NOMO-1 treated with dmso at 0.1 percent for 144 hours (cell line): ENCODE data around the gene EXD3.
A peak's percentile ranks its signal among the peaks of the same experiment; 100 is the strongest.
"Not testable (repeated sequence)": the region's sequence is repeated elsewhere in the genome, so short reads cannot be mapped to it uniquely, and the experiment has no call there.

ENCODE experiments used
- DNase-seq: peaks from one replicate; lab custom pipeline; 2025; ENCODE audit not compliant: unreplicated experiment; lab: John Stamatoyannopoulos, UW

EXD3 gene

DNA sequence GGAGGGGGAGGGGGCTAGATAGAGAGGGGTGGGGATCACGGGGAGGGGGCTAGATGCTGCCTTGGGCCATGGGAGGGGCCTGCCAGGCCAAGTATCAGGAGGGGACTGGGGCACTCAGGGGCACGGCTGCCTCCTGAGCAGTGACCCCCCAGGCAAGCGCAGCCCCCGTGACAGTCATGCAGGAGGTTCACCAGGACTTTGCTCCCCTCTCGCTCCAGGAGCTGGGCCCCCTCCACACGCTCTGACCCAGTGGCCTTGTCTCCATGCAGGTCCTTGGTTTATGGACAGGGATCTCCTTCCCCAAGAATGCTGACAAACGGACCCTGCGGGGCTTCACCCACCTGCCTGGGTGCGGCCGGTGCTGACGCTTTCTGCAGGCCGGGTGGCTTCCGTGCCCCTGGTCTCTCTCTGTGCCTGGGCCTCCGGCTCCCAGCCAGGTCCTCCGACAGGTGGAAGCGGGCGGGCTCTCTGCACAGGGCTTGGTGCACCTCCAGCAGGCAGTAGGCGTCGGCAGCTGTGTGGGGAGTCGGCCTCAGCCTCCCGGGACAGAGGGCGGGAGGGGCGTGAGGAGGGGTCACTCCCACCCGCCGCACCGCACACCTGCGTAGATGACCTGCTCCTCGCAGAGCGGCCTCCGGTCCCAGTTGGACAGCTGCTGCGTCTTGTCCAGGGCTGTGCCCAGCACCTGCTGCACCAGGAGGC is 74.0 kb downstream of the EXD3 start:
- DNase-seq, result no peak

DNA sequence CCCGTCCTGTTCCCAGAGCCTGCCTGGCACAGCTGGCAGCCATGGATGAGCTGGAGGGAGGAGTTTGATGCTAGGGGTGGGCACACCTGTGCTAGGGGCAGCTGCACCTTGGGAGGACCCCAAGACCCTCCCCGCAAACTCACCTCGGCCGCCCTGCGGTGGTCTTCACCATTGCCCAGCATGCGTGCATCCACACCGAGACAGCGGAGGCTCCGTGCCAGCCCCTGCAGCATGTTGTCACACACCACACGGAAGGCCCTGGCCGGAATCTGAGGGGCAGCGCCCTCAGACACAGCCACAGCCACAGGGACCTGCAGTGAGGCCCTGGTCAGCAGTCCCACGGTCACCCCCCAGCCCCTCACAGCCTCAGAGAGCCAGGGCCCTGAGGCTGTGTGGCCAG is 75.0 kb downstream of the EXD3 start:
- DNase-seq, result no peak

DNA sequence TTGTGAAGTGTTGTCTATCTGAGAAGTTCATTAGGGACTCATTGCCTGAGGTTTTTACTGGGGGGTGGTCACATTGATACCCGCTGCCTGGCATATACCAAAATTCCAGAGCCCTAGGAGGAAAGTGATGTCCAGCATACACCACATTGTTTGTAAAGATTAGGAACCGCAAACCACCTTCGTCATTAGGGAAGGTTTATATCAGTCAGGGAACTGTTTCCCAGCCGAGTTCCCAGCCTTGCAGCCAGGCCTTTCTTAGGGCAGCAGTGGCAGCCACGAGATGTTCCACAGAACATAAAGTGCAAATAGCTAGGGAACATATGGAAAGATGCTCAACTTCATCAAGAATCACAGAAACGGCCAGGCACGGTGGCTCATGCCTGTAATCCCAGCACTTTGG is 80.5 kb downstream of the EXD3 start:
- no peak for DNase-seq

DNA sequence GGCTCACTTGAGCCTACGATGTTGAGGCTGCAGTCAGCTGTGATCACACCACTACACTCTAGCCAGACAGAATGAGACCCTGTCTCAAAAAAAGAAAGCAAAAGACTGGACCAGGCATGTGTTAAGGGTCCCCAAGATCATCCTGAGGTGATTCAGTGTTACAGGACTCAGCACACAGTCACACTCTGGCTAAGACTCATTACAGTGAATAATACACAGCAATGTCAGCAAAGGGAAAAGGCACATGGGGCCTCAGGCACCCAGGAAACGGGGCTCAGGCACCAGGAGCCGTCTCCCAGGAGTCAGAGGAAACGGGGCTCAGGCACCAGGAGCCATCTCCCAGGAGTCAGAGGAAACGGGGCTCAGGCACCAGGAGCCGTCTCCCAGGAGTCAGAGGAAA is 81.7 kb downstream of the EXD3 start:
- no peak for DNase-seq

DNA sequence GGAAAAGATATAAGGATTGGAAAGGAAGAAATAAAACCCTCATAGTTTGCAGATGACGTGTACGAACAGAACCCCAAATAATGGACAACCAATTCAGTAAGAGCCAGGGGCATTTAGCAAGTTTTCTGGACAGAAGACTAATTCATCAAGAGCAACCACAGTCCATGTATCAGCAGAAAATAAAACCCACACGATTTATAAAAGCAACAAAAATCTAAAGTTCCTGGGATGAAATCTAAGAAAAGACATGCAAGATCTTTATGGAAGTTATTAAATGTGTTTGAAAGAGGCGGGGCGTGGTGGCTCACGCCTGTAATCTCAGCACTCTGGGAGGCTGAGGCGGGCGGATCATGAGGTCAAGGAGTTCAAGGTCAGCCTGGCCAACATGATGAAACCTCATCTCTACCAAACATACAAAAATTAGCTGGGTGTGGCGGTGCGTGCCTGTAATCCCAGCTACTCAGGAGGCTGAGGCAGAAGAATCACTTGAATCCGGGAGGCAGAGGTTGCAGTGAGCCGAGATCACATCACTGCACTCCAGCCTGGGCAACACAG is 83.0 kb downstream of the EXD3 start:
- not testable (repeated sequence) for DNase-seq

DNA sequence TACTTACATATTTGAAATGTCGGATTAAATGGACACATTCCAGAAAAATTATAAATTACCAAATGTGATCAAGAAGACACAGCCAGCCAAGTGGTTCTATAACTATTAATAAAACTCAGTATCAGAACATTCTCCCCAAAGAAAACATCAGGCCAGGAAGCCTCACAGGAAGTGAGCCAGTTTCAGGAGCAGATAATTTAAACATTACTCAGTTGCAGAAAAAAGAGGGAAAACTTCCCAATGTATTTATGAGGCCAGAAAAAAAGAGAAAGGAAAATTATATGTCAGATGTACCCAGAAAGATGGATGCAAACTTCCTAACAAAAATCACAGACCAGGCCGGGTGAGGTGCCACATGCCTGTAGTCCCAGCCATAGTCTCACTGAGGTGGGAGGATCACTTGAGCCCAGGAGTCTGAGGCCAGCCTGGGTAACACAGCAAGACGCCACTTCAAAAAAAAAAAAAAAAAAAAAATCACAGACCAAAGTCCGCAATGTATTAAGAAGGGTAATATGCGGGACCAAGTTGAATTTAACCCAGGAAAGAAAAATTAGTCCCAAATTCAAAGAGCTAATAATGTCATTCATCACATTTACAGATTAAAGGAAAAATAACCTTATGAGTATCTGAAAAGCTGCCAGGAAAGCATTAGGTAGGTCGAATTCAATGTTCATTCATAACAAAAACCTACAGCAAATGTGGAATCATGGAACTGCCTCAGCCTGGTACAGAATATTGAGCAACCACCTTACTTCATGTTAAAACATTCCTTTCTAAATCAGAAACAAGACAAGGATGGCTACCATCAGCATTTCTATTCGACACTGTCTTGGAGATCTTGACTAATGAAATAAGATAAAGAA is 83.7 kb downstream of the EXD3 start:
- DNase-seq, result no peak

DNA sequence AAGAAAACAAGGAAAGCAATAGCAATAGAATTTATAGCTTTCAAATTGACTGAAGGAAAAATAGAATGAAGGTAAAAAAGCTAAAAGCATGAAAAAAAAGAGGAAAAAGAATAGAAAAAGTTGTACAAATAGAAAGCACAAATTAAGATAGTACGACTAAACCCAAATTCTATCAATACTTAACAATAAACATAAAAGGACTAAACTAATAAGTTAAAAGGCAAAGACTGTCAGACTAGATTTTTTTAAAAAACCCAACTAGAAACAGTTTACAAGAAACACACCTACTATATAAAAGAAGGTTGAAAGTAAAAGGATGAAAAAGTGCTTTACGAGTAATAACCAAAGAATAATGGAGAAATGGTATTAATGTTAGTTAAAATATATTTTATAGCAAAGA is 86.2 kb downstream of the EXD3 start:
- DNase-seq, result no peak

DNA sequence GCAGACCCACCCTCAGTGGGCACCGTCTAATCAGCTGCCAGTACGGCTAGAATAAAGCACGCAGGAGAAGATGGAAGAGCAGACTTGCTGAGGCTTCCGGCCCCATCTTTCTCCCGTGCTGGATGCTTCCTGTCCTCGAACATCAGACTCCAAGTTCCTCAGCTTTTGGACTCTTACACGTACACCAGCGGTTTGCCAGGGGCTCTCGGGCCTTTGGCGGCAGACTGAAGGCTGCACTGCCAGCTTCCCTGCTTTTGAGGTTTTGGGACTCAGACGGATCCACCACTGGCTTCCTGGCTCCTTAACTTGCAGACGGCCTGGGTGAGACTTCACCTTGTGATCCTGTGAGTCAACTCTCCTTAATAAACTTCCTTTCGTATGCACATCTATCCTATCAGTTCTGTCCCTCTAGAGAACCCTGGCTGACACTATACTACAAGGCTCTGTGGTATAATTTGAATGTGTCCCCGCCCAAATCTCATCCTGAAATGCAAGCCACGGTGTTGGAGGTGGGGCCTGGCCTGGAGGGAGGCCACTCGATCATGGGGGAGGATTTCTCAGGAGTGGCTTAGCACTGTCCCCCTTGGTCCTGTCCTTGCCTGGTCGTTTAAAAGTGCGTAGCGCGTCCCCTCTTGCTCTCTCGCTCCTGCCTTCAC is 89.8 kb downstream of the EXD3 start:
- DNase-seq, result no peak

DNA sequence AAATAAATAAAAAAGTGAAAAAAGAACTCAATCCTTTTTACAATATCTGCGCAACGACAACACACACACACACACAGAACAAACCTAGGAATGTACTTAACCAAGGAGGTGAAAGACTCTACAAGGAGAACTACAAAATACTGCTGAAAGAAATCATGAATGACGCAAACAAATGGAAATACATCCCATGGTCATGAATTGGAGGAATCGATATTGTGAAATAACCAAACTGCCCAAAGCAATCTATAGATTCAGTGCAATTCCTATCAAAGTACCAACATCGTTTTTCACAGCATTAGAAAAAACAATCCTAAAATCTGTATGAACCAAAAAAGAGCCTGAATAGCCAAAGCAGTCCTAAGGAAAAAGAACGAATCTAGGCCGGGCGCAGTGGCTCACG is 91.0 kb downstream of the EXD3 start:
- no peak for DNase-seq

DNA sequence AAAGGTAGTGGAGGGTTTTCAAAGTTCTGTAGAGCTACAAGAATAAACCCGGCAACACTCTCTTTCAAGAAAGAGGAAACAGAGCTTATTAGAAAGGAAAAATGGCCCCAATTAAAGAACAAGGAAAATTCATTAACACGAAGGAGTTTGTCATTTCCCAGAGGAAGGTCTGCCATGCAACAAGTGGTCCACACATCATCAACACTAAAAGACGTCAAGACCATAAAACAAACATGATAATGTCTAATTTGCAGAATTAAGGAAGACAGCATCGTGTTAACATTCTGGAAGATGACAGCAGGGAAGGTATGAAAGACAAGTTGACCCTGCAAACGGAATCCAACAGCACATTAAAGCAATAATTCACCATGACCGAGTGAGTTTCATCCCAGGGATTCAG is 92.3 kb downstream of the EXD3 start:
- no peak for DNase-seq

DNA sequence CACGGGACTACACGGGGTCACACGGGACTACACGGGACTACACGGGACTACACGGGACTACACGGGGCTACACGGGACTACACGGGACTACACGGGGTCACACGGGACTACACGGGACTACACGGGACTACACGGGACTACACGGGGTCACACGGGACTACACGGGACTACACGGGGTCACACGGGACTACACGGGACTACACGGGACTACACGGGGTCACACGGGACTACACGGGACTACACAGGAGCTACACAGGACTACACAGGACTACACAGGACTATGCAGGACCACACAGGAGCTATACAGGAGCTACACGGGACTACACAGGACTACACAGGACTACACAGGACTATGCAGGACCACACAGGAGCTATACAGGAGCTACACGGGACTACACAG is 93.4 kb downstream of the EXD3 start:
- not testable (repeated sequence) for DNase-seq

DNA sequence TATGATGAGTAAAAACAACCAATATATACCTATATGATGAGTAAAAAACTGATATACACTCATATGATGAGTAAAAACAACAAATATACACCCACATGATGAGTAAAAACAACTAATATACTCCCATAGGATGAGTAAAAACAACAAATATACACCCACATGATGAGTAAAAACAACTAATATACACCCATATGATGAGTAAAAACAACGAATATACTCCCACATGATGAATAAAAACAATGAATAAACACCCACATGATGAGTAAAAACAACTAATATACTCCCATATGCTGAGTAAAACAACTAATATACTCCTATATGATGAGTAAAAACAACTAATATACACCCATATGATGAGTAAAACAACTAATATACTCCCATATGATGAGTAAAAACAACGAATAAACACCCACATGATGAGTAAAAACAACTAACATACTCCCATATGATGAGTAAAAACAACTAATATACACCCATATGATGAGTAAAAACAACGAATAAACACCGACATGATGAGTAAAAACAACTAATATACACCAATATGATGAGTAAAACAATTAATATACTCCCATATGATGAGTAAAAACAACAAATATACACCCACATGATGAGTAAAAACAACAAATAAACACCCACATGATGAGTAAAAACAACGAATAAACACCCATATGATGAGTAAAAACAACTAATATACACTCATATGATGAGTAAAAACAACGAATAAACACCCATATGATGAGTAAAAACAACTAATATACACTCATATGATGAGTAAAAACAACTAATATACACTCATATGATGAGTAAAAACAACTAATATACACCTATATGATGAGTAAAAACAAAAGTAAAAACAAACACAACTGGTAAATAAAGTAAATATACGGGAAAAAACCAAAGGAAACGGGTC is 95.1 kb downstream of the EXD3 start:
- not testable (repeated sequence) for DNase-seq

DNA sequence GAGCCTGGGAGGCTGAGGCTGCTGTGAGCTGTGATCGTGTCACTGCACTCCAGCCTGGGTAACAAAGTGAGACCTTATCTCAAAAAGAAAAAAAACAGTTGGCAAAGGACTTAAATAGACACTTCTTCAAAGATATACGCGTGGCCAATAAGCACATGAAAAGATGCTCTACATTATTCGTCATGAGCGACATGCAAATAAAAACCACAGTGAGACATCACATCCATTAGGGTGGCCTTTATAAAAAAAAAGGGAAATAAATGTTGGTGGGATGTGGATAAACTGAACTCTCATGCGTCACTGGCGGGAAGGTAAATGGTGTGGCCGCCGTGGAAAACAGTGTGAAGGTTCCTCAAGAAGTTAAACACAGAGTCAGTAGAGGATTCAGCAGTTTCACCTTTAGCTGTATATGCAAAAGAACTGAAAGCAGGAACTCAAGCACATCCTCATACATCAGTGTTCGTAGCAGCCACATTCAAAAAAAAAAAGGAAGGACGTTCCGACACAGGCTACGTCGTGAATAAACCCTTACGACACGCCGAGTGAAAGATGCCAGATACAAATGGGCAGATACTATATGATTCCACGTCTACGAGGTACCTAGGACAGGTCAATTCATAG is 96.4 kb downstream of the EXD3 start:
- no peak for DNase-seq

DNA sequence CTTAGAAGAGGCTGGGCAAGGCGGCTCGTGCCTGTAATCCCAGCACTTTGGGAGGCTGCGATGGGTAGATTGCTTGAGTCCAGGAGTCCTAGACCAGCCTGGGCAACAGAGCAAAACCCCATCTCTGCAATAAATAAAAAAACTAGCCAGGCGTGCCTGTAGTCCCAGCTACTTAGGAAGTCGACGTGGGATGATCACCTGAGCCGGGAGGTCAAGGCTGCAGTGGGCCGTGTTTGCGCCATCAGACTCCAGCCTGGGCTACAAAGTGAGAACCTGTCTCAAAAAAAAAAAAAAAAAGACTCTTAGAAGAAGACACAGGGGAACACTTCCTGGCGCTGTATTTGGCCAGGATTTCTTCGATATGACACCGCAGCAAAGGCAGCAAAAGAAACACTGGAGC is 97.2 kb downstream of the EXD3 start:
- DNase-seq, result no peak

DNA sequence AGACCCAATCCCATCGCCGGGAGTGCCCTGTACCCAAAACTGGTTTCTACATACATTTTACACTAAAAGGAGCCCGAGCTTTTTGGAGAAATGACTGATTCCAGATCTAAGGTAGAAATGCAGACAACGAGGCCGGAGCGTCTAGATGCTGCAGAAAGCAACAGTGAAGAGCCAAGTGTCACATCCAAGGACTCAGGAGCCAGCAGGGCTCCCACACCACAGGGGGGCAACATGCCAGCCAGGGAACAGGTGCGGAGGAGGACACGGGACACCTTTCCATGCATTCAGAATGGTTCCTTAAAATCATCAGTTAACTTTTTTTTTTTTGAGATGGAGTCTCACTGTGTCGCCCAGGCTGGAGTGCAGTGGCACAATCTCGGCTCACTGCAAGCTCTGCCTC is 97.8 kb downstream of the EXD3 start:
- DNase-seq, result no peak

DNA sequence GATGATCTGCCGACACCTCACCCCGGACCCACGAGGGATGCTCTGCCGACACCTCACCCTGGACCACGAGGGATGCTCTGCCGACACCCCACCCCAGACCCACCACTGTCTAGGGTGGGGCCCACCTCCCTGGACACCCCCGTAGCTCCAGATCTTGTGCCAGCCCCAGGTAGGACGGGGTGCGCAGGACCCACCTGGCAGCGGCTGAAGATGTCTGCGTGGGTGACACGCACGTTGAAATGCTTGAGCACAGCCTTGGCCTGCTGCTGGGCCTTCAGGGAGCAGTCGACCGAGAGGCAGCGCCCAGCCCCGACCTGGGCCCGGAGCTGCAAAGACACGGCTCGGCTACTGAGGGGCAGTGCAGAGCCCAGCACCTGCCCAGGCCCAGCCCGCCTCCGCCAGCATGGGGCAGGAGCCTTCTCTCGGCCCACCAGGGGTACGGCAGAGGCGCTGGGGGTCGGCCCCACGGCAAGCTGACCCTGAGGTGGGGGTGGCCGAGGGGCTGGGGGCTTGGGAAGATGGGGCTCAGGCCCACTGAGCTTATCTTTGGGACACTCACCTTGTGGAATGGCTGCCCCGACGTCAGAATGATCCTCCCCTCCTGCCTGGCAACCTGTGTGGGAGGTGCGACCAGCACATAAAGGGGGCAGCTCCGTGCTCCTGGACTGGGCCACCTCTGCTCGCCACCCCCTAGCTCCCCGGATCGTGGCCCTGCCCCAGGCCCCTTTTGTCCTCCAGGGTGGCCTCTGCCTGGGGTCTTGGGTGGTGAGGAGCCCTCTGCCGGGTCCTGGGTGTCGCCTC is 99.2 kb downstream of the EXD3 start:
- no peak for DNase-seq

DNA sequence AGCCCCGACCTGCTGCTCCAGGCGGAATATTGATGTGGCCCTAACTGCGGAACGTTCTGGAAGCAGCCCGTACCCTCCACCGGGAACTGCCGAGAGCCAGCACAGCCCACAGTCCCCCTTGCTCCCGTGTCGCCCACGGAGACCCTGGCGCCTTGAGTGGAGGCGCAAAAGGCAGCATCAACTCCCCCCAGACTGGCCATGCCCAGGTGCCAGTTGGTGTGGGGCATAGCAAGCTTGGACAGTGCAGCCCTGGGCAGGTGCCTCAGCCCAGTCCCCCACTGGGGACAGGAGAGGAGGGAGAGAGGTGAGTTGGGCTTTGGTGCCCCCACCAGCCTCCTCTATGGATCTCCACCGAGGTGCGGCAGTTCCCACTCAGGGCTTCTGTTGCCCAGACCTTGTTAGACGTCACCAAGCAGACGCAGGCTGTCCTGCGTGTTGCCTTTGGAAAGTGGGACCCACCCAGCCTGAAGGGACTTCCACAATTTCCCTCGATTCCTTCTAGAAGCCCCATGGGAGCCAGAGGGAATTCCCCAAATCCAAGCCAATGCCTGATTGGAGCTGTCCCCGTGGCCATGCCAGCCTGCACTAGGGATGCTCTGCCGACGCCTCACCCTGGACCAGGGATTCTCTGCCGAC is 101.1 kb downstream of the EXD3 start:
- no peak for DNase-seq

DNA sequence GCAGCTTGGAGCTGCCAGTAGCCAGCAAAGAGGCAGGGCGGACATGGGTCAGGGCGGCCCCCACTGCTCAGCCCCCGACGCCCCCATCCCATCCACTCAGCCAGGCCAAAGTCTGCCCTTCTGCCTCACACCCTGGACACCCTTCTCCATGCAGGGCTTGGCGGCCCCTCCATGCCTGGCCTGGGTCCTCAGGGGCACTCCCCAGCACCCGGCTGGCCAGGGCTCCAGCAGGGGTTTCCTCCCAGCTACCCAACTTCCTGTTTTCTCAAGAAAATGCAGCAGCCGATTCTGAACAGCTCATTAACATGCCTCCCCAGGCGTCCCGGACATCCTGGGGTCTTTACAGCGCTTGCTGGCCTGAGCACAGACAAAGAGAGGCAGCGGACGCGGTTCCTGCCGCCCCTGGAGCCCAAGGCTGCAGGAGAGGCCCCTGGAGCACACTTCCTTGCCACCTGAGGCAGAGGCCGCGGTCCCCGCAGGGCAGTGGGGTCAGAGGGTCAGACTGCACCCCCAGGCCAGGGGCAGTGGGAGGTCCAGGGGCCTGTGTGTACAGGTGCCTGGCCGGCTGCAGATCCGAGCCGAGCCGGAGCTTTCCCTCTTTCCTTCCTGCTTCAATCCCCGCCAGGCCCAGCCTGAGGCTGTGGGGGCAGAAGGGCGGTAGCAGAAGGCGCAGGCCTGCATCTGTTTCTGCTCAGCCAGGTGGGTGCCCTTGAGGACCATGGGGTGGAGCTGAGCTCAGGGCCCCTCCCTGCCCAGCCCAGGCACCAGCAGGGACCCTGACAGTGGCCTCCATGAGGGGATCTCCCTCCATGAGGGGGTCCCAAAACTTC is 102.2 kb downstream of the EXD3 start:
- DNase-seq, result peak; percentile 25
